ENCODE data around the gene PARD3B.

DNA sequence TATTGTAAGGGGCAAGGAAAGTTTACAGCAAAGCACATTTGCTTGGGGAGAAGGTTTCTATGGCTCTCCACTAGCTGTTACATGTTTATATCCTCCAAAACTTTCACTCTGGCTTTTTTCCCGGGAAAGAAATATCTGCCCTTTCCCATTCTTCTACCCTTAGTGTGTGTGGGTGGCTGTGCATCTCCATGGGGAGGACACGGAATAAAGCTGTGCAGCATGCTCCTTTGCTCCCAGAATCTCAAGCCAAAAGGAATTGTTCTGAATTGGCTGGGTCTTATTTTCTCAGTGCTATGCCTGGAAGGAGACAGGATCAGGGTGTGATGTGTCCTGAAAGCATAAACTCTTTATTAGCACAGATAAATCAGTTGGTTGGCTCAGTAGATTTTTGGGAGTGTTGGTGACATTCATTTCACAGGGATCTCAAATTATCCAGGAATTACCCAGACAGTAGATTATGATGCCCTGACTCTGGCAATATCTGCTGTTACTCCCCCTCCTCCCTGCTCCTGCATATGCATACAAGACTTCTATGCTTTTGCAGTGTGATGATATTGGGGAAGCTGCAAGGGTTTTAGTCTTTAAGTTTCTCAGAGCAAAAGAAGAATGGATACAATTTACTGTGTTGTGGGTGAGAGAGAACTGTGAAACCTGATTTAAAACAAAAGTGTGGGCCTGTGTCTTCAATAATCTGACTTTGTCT lies 63.1 kb downstream of the PARD3B start:
- TF ChIP-seq EZH2phosphoT487 (IDR thresholded peaks at IDR 0.05; ENCODE audit: borderline replicate concordance, low read length): no peak
- TF ChIP-seq, protein P1, sequence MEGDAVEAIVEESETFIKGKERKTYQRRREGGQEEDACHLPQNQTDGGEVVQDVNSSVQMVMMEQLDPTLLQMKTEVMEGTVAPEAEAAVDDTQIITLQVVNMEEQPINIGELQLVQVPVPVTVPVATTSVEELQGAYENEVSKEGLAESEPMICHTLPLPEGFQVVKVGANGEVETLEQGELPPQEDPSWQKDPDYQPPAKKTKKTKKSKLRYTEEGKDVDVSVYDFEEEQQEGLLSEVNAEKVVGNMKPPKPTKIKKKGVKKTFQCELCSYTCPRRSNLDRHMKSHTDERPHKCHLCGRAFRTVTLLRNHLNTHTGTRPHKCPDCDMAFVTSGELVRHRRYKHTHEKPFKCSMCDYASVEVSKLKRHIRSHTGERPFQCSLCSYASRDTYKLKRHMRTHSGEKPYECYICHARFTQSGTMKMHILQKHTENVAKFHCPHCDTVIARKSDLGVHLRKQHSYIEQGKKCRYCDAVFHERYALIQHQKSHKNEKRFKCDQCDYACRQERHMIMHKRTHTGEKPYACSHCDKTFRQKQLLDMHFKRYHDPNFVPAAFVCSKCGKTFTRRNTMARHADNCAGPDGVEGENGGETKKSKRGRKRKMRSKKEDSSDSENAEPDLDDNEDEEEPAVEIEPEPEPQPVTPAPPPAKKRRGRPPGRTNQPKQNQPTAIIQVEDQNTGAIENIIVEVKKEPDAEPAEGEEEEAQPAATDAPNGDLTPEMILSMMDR (IDR thresholded peaks at IDR 0.05; ENCODE audit: low read depth, low read length, poor library complexity, severe bottlenecking): no peak
